ENCODE results near the gene AP4B1. TPM values are rescaled to one million over a fixed set of nuclear protein-coding genes. Genes with fewer than 3 reads are reported as not detected.

The AP4B1 gene
- total and polyA plus RNA-seq, 2 experiments from 2014 or later: 9.8 to 11.1 TPM

GRCh38 chr1:113846391-113847035 is 58.1 kb downstream of the AP4B1 start:
- Histone ChIP-seq H3K27me3 (no peaks in the 10 kb centered on the region), H3K4me1 (ENCODE audit: insufficient read depth) (no peaks in the 10 kb centered on the region), H3K9me2 (replicated peaks; ENCODE audit: insufficient read depth) (no peaks in the 10 kb centered on the region), H2AFZ (no peak overlapping the region), H3K4me3 (no peak overlapping the region), H3K9me3 (ENCODE audit: low read depth) (no peaks in the 10 kb centered on the region), H3K27ac (no peak overlapping the region), H3K36me3 (replicated peaks; ENCODE audit: insufficient read depth, low read depth) (no peaks in the 10 kb centered on the region), H4K20me1 (ENCODE audit: insufficient read depth, poor library complexity, severe bottlenecking) (no peaks in the 10 kb centered on the region), H3K79me2 (no peaks in the 10 kb centered on the region), H3K4me2 (no peak overlapping the region)
- TF ChIP-seq CTCF (IDR thresholded peaks at IDR 0.05; ENCODE audit: poor library complexity) (no peak), EZH2phosphoT487 (IDR thresholded peaks at IDR 0.05; ENCODE audit: low read depth, severe bottlenecking, unreplicated experiment) (no peak), EZH2 (IDR thresholded peaks at IDR 0.05; ENCODE audit: borderline replicate concordance) (no peak)
- DNase-seq (ENCODE audit: low spot score): no peak
- 69% methylated on average over 2 of the region's 2 CpGs for WGBS (ENCODE audit: low lambda C conversion rate, missing lambda C conversion rate)

Other genes starting within 250 kb of the AP4B1 start
- 19.6 and 27.6 TPM in 2 replicates for gene PHTF1, start 145.3 kb downstream of the AP4B1 start, total RNA-seq
- 19.4 and 22.9 TPM in 2 replicates for gene PHTF1, start 145.3 kb downstream of the AP4B1 start, polyA plus RNA-seq
- 20.3 and 21.8 TPM in 2 replicates for gene RSBN1, start 92.3 kb downstream of the AP4B1 start, total RNA-seq
- gene RSBN1, start 92.3 kb downstream of the AP4B1 start, polyA plus RNA-seq: 10.2 and 12.8 TPM in 2 replicates
- gene PTPN22, start 33.1 kb downstream of the AP4B1 start, total RNA-seq: 0.17 TPM in 1 of 2 replicates, not detected in the other
- 0.47 TPM in 1 of 2 replicates, not detected in the other for gene PTPN22, start 33.1 kb downstream of the AP4B1 start, polyA plus RNA-seq
- gene BCL2L15, start 17.2 kb downstream of the AP4B1 start, total RNA-seq: 0.80 and 3.0 TPM in 2 replicates
- gene BCL2L15, start 17.2 kb downstream of the AP4B1 start, polyA plus RNA-seq: 0.66 and 0.84 TPM in 2 replicates
- gene DCLRE1B, start 527 bp upstream of the AP4B1 start, total RNA-seq: 6.0 and 6.6 TPM in 2 replicates
- 3.6 and 4.6 TPM in 2 replicates for gene DCLRE1B, start 527 bp upstream of the AP4B1 start, polyA plus RNA-seq
- 31.6 and 34.1 TPM in 2 replicates for gene HIPK1, start 24.5 kb upstream of the AP4B1 start, total RNA-seq
- 8.7 and 12.1 TPM in 2 replicates for gene HIPK1, start 24.5 kb upstream of the AP4B1 start, polyA plus RNA-seq
- gene OLFML3, start 74.7 kb upstream of the AP4B1 start, total RNA-seq: 441 and 460 TPM in 2 replicates
- 494 and 559 TPM in 2 replicates for gene OLFML3, start 74.7 kb upstream of the AP4B1 start, polyA plus RNA-seq
- gene SYT6, start 249.1 kb upstream of the AP4B1 start, total RNA-seq: 1.2 and 2.2 TPM in 2 replicates
- 1.3 and 2.6 TPM in 2 replicates for gene SYT6, start 249.1 kb upstream of the AP4B1 start, polyA plus RNA-seq